Measurements from ENCODE around the gene UBE2D2. TPM values are rescaled to one million over a fixed set of nuclear protein-coding genes. Genes with fewer than 3 reads are reported as not detected.

UBE2D2 gene
- total and polyA plus RNA-seq, 2 of the 13 experiments (the other 11 are each of a cell fraction or from before 2014, with no cell fraction given): 79.1 to 109 TPM

DNA sequence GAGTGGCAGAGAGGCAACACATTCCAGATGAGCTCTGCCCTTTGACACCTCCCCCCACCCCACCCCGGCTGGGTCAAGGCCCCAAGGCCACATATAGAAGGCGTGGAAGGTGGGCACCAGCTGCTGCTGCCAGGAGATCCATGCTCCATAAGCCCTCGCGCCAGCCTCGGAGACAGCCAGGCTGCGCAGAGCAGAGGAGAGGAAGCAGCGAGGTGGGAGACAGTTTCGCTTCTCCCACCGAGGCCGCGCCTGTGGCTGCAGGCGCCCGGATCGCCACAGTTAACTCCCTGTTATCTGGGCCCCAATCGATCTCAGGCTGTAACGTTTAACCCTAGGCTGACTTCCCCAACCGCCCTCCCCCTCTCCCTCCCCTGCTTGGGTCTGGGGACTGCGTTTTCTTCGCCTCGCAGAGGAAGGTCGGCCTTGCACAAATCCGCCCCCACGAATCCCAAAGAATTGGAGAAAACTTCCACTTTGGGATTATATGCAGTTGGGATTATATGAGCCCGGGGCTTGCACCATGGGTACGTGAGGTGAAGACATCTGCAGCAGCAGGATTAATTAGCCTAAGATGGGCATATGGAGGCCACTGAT is 85.9 kb downstream of the UBE2D2 start (continued):
- TF ChIP-seq, protein P1, sequence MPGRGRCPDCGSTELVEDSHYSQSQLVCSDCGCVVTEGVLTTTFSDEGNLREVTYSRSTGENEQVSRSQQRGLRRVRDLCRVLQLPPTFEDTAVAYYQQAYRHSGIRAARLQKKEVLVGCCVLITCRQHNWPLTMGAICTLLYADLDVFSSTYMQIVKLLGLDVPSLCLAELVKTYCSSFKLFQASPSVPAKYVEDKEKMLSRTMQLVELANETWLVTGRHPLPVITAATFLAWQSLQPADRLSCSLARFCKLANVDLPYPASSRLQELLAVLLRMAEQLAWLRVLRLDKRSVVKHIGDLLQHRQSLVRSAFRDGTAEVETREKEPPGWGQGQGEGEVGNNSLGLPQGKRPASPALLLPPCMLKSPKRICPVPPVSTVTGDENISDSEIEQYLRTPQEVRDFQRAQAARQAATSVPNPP (CRISPR knock-in tag; IDR thresholded peaks at IDR 0.05): no peak
- TF ChIP-seq ASH2L (IDR thresholded peaks at IDR 0.05; ENCODE audit: insufficient read length, low read depth, low read length) (peak; percentile 10), BHLHE40 (IDR thresholded peaks at IDR 0.05; ENCODE audit: low read length) (no peak), ZSCAN21 (CRISPR knock-in tag; IDR thresholded peaks at IDR 0.05; ENCODE audit: borderline replicate concordance) (no peak), PHF21A (CRISPR knock-in tag; IDR thresholded peaks at IDR 0.05) (0 out of 2 replicates have a peak, but pooled peaks have one; percentile 31), SIN3A (IDR thresholded peaks at IDR 0.05; ENCODE audit: borderline replicate concordance, low read depth, low read length) (no peak), MLLT10 (CRISPR knock-in tag; IDR thresholded peaks at IDR 0.05) (no peak), ZNF678 (CRISPR knock-in tag; IDR thresholded peaks at IDR 0.05) (peak; percentile 47; the same call in 1 of the 2 replicates), NR2C2 (CRISPR knock-in tag; IDR thresholded peaks at IDR 0.05; ENCODE audit: borderline replicate concordance) (peak; percentile 32; the same call in 1 of the 2 replicates), ZNF251 (CRISPR knock-in tag; IDR thresholded peaks at IDR 0.05) (no peak), ZNF331 (CRISPR knock-in tag; IDR thresholded peaks at IDR 0.05) (no peak)
- TF ChIP-seq, protein P2, sequence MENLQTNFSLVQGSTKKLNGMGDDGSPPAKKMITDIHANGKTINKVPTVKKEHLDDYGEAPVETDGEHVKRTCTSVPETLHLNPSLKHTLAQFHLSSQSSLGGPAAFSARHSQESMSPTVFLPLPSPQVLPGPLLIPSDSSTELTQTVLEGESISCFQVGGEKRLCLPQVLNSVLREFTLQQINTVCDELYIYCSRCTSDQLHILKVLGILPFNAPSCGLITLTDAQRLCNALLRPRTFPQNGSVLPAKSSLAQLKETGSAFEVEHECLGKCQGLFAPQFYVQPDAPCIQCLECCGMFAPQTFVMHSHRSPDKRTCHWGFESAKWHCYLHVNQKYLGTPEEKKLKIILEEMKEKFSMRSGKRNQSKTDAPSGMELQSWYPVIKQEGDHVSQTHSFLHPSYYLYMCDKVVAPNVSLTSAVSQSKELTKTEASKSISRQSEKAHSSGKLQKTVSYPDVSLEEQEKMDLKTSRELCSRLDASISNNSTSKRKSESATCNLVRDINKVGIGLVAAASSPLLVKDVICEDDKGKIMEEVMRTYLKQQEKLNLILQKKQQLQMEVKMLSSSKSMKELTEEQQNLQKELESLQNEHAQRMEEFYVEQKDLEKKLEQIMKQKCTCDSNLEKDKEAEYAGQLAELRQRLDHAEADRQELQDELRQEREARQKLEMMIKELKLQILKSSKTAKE (CRISPR knock-in tag; IDR thresholded peaks at IDR 0.05; ENCODE audit: borderline replicate concordance): no peak
- TF ChIP-seq, protein P3, sequence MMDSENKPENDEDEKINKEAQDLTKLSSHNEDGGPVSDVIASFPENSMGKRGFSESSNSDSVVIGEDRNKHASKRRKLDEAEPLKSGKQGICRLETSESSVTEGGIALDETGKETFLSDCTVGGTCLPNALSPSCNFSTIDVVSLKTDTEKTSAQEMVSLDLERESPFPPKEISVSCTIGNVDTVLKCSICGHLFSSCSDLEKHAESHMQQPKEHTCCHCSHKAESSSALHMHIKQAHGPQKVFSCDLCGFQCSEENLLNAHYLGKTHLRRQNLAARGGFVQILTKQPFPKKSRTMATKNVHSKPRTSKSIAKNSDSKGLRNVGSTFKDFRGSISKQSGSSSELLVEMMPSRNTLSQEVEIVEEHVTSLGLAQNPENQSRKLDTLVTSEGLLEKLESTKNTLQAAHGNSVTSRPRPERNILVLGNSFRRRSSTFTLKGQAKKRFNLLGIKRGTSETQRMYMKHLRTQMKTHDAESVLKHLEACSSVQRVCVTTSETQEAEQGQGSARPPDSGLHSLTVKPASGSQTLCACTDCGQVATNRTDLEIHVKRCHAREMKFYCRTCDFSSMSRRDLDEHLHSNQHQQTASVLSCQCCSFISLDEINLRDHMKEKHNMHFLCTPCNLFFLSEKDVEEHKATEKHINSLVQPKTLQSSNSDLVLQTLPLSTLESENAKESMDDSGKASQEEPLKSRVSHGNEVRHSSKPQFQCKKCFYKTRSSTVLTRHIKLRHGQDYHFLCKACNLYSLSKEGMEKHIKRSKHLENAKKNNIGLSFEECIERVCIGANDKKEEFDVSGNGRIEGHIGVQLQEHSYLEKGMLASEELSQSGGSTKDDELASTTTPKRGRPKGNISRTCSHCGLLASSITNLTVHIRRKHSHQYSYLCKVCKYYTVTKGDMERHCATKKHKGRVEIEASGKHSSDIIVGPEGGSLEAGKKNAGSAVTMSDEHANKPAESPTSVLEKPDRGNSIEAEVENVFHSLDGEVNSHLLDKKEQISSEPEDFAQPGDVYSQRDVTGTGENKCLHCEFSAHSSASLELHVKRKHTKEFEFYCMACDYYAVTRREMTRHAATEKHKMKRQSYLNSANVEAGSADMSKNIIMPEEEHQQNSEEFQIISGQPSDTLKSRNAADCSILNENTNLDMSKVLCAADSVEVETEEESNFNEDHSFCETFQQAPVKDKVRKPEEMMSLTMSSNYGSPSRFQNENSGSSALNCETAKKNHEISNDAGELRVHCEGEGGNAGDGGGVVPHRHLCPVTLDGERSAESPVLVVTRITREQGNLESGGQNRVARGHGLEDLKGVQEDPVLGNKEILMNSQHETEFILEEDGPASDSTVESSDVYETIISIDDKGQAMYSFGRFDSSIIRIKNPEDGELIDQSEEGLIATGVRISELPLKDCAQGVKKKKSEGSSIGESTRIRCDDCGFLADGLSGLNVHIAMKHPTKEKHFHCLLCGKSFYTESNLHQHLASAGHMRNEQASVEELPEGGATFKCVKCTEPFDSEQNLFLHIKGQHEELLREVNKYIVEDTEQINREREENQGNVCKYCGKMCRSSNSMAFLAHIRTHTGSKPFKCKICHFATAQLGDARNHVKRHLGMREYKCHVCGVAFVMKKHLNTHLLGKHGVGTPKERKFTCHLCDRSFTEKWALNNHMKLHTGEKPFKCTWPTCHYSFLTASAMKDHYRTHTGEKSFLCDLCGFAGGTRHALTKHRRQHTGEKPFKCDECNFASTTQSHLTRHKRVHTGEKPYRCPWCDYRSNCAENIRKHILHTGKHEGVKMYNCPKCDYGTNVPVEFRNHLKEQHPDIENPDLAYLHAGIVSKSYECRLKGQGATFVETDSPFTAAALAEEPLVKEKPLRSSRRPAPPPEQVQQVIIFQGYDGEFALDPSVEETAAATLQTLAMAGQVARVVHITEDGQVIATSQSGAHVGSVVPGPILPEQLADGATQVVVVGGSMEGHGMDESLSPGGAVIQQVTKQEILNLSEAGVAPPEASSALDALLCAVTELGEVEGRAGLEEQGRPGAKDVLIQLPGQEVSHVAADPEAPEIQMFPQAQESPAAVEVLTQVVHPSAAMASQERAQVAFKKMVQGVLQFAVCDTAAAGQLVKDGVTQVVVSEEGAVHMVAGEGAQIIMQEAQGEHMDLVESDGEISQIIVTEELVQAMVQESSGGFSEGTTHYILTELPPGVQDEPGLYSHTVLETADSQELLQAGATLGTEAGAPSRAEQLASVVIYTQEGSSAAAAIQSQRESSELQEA (CRISPR knock-in tag; IDR thresholded peaks at IDR 0.05; ENCODE audit: not compliant biosample characterization): no peak
- TF ChIP-seq, protein P4, sequence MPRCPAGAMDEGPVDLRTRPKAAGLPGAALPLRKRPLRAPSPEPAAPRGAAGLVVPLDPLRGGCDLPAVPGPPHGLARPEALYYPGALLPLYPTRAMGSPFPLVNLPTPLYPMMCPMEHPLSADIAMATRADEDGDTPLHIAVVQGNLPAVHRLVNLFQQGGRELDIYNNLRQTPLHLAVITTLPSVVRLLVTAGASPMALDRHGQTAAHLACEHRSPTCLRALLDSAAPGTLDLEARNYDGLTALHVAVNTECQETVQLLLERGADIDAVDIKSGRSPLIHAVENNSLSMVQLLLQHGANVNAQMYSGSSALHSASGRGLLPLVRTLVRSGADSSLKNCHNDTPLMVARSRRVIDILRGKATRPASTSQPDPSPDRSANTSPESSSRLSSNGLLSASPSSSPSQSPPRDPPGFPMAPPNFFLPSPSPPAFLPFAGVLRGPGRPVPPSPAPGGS (CRISPR knock-in tag; IDR thresholded peaks at IDR 0.05): no peak
